GM23248 (cell line): ENCODE results near the gene NFX1. TPM values are rescaled to one million over a fixed set of nuclear protein-coding genes. Genes with fewer than 3 reads are reported as not detected.
"Not testable (repeated sequence)": the region's sequence is repeated elsewhere in the genome, so short reads cannot be mapped to it uniquely, and the experiment has no call there.

Source experiments
- DNase-seq: peaks from one replicate; pipeline ENCODE4 v3.0.0-alpha.2; 2015
- H2AFZ ChIP-seq: fragments of 200-600 bp; sonication (generic); 2 replicates; pipeline ENCODE4 v1.6.1; 2016; ENCODE audit warnings: antibody characterized with exemption
- H3F3A ChIP-seq: fragments of 200-600 bp; sonication (generic); 2 replicates; pipeline ENCODE4 v1.6.1; 2016; ENCODE audit warnings: mild to moderate bottlenecking, antibody characterized with exemption, mixed run types; ENCODE audit not compliant: insufficient read depth
- H3K27ac ChIP-seq: fragments of 200-600 bp; sonication (generic); 2 replicates; pipeline ENCODE4 v1.5.1; 2016; ENCODE audit warnings: mild to moderate bottlenecking
- H3K27me3 ChIP-seq: fragments of 200-600 bp; sonication (generic); replicated peaks from 2 replicates; pipeline ENCODE4 v1.6.1; 2016; ENCODE audit warnings: mild to moderate bottlenecking; ENCODE audit not compliant: insufficient read depth
- H3K36me3 ChIP-seq: fragments of 200-600 bp; sonication (generic); 2 replicates; pipeline ENCODE4 v1.6.1; 2016; ENCODE audit warnings: low read depth, mild to moderate bottlenecking
- H3K4me1 ChIP-seq: fragments of 200-600 bp; sonication (generic); 2 replicates; pipeline ENCODE4 v1.6.1; 2016; ENCODE audit warnings: mild to moderate bottlenecking; ENCODE audit not compliant: insufficient read depth
- H3K4me2 ChIP-seq: fragments of 200-600 bp; sonication (generic); one replicate; pipeline ENCODE4 v1.6.1; 2016; ENCODE audit warnings: mild to moderate bottlenecking; ENCODE audit not compliant: unreplicated experiment
- H3K4me3 ChIP-seq: fragments of 200-600 bp; sonication (generic); 2 replicates; pipeline ENCODE4 v1.5.1; 2016; ENCODE audit warnings: mild to moderate bottlenecking
- H3K79me2 ChIP-seq: fragments of 200-600 bp; sonication (generic); 2 replicates; pipeline ENCODE4 v1.6.1; 2016; ENCODE audit warnings: mild to moderate bottlenecking; ENCODE audit not compliant: insufficient read depth
- H3K9ac ChIP-seq: fragments of 200-600 bp; sonication (generic); 2 replicates; pipeline ENCODE4 v1.6.1; 2016; ENCODE audit warnings: mild to moderate bottlenecking
- H3K9me2 ChIP-seq: fragments of 200-600 bp; sonication (generic); 2 replicates; pipeline ENCODE4 v1.6.1; 2016; ENCODE audit warnings: mixed run types, mild to moderate bottlenecking, moderate library complexity; ENCODE audit not compliant: insufficient read depth
- H3K9me3 ChIP-seq: fragments of 200-600 bp; sonication (generic); one replicate; pipeline ENCODE4 v1.6.1; 2017; ENCODE audit warnings: low read depth
- H4K20me1 ChIP-seq: fragments of 200-600 bp; sonication (generic); 2 replicates; pipeline ENCODE4 v1.6.0; 2016; ENCODE audit not compliant: insufficient read depth
- EZH2 ChIP-seq: fragments of 200-600 bp; sonication (generic); IDR thresholded peaks from 2 replicates; pipeline ENCODE4 v1.6.1; 2018; ENCODE audit warnings: antibody characterized with exemption, mild to moderate bottlenecking; ENCODE audit not compliant: insufficient read depth, poor library complexity, severe bottlenecking
- EZH2phosphoT487 ChIP-seq: fragments of 200-600 bp; sonication (generic); IDR thresholded peaks from 2 replicates; pipeline ENCODE4 v1.6.1; 2018; ENCODE audit warnings: antibody characterized with exemption, moderate library complexity, mild to moderate bottlenecking, low read depth; ENCODE audit not compliant: insufficient read depth
- WGBS, 2 experiments: methylation state at CpG; one replicate each; pipeline ENCODE4 v1.1.6; 2015 to 2017; ENCODE audit warnings: low lambda C conversion rate in 2 of 2, low coverage in 1 of 2; ENCODE audit errors: missing lambda C conversion rate in 2 of 2; 5-methylcytosine and 5-hydroxymethylcytosine counted together
- in situ Hi-C: fragments of 300-500 bp; cut with MboI; formaldehyde crosslinking; loops from 2 replicates; pipeline ENCODE4 v1.15.0; 2020
- polyA plus RNA-seq: library from polyadenylated mRNA; unstranded; fragments of >200 nt; fragmentation: Nextera tagmentation; extraction: Ambion mirVana; gene quantifications from 2 replicates; pipeline ENCODE4 v1.2.1, GENCODE V29; 2016
- total RNA-seq: library from RNA; depleted of rRNA; stranded (reverse); fragments of >200 nt; shearing (Covaris generic); gene quantifications from 2 replicates; pipeline ENCODE4 v1.2.3, GENCODE V29; 2014

NFX1 gene
- total and polyA plus RNA-seq, 2 experiments from 2014 or later, result 23.8 to 28.1 TPM

DNA sequence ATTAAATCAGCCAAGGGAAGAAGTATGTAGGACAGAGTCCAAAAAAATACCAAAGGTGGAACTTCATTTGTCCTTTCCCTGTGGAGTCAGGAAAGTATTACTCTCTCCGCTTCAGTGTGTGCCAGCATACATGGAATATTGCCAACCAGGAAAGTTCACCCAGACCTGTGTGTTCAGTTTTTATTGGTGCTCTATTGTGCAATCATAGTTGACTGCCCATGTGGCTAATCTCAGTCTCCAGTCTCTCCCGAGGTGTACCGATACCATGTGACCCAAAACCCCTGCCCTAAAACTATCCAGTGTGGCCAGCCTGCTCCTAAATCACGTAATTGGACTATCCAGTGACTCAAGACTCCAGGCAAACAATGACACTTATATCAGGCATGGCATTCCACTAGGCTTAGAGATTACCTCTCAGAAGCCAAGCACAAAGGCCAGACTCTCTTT is 38.8 kb downstream of the NFX1 start:
- TF ChIP-seq EZH2phosphoT487 (no peak), EZH2 (no peak)
- no peaks in the 10 kb centered on the region for H3K9me3 ChIP-seq
- no peak overlapping the region for H3K4me3 ChIP-seq
- peaks cover 44% of the 10 kb centered on the region for H3K4me1 ChIP-seq
- H3K36me3 ChIP-seq, result peaks cover 25% of the 10 kb centered on the region
- H3K4me2 ChIP-seq, result peak overlapping the region; percentile 63
- no peaks in the 10 kb centered on the region for H3K9me2 ChIP-seq
- in situ Hi-C loops, result no loop called here
- peak overlapping the region; percentile 42; the same call in 1 of the 2 replicates for H3K9ac ChIP-seq
- no peaks in the 10 kb centered on the region for H3K27me3 ChIP-seq
- H3K79me2 ChIP-seq, result 0 out of 2 replicates have a peak, but pooled peaks cover 5% of the 10 kb centered on the region
- H3K27ac ChIP-seq, result peak overlapping the region; percentile 84
- H4K20me1 ChIP-seq, result no peaks in the 10 kb centered on the region
- H2AFZ ChIP-seq, result no peak overlapping the region
- peak; percentile 95 for DNase-seq
- WGBS, 2 experiments, result 6 to 8% methylated on average over 4 of the region's 4 CpGs
- H3F3A ChIP-seq, result peaks cover 50% of the 10 kb centered on the region

DNA sequence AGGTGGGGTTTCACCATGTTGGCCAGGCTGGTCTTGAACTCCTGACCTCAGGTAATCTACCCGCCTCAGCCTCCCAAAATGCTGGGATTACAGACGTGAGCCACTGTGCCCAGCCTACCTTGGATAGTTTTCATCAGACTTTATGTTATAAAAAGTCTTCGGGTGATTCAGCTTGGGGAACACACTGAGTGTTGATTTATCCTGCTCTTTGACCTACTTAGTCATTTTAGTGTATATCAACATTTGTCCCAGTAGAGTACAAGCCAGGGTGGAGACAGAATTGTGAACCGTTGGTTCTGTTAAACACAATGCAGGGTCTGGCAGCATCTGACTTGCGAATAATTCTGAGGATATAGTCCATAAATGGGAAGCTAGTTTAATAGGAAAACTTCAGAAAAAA is 39.7 kb downstream of the NFX1 start:
- Histone ChIP-seq H3K4me1 (peaks cover 44% of the 10 kb centered on the region), H3K9me2 (no peaks in the 10 kb centered on the region), H2AFZ (no peak overlapping the region), H3K27me3 (no peaks in the 10 kb centered on the region), H3K4me2 (peak overlapping the region; percentile 63), H3K4me3 (no peak overlapping the region), H3K27ac (peak overlapping the region; percentile 84), H3K36me3 (peaks cover 28% of the 10 kb centered on the region), H3F3A (peaks cover 50% of the 10 kb centered on the region), H3K9me3 (no peaks in the 10 kb centered on the region), H3K9ac (peak overlapping the region; percentile 21; the same call in 1 of the 2 replicates), H4K20me1 (no peaks in the 10 kb centered on the region), H3K79me2 (0 out of 2 replicates have a peak, but pooled peaks cover 5% of the 10 kb centered on the region)
- DNase-seq, result peak; percentile 80
- 36 to 37% methylated on average over 5 of the region's 5 CpGs for WGBS, 2 experiments
- TF ChIP-seq EZH2, result no peak
- no peak for TF ChIP-seq EZH2phosphoT487
- in situ Hi-C loops, result no loop called here

- peak overlapping the region; percentile 17 for H3K27ac ChIP-seq
- no peaks in the 10 kb centered on the region for H3K9me2 ChIP-seq
- H3K4me1 ChIP-seq, result peaks cover 44% of the 10 kb centered on the region
- H3K4me2 ChIP-seq, result no peak overlapping the region
- no peak overlapping the region for H2AFZ ChIP-seq
- no peaks in the 10 kb centered on the region for H3K27me3 ChIP-seq
- peaks cover 30% of the 10 kb centered on the region for H3K36me3 ChIP-seq
- H3K9me3 ChIP-seq, result no peaks in the 10 kb centered on the region
- H3F3A ChIP-seq, result peaks cover 50% of the 10 kb centered on the region
- H3K4me3 ChIP-seq, result no peak overlapping the region
- 0 out of 2 replicates have a peak, but pooled peaks cover 10% of the 10 kb centered on the region for H3K79me2 ChIP-seq
- no peaks in the 10 kb centered on the region for H4K20me1 ChIP-seq
- in situ Hi-C loops, result no loop called here
- WGBS, 2 experiments, result 34 to 40% methylated on average over 3 of the region's 3 CpGs
- DNase-seq, result peak; percentile 19
- H3K9ac ChIP-seq, result no peak overlapping the region
- no peak for TF ChIP-seq EZH2
- no peak for TF ChIP-seq EZH2phosphoT487
These were observed 41.1 kb downstream of the NFX1 start for GRCh38 chr9:33331377-33331891.

GRCh38 chr9:33332011-33332410 is 41.7 kb downstream of the NFX1 start:
- Histone ChIP-seq H3K27ac (peak overlapping the region; percentile 17), H3K27me3 (no peaks in the 10 kb centered on the region), H3K36me3 (peaks cover 27% of the 10 kb centered on the region), H3K4me3 (no peak overlapping the region), H3K4me1 (peaks cover 44% of the 10 kb centered on the region), H3F3A (peaks cover 46% of the 10 kb centered on the region), H2AFZ (no peak overlapping the region), H3K79me2 (0 out of 2 replicates have a peak, but pooled peaks cover 10% of the 10 kb centered on the region), H3K9me2 (no peaks in the 10 kb centered on the region), H3K9me3 (no peaks in the 10 kb centered on the region), H3K4me2 (no peak overlapping the region), H3K9ac (no peak overlapping the region), H4K20me1 (no peaks in the 10 kb centered on the region)
- in situ Hi-C loops, result no loop called here
- DNase-seq, result no peak
- WGBS, 2 experiments, result 47 to 51% methylated on average over 2 of the region's 2 CpGs
- TF ChIP-seq EZH2 (no peak), EZH2phosphoT487 (no peak)

DNA sequence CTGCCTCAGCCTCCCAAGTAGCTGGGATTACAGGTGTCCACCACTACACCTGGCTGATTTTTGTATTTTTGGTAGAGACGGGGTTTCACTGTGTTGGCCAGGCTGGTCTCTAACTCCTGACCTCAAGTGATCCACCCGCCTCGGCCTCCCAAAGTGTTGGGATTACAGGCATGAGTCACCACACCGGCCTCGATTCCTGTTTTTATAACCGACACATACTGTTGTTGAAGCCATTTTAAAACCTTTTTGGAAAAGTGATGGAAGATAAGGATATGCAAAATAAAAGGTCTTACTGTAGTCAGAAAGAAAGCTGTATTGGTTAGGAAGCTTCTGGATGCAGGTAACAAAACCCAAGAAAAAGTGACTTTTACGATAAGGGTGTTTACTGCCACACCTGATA is 42.6 kb downstream of the NFX1 start:
- H3K9me3 ChIP-seq, H3K9me2 ChIP-seq, H3K9ac ChIP-seq, H3K27me3 ChIP-seq, H3K4me2 ChIP-seq, H3K27ac ChIP-seq, H4K20me1 ChIP-seq, DNase-seq, in situ Hi-C loops, H3K4me3 ChIP-seq, H2AFZ ChIP-seq: not testable (repeated sequence)
- WGBS, 2 experiments, result 90 to 95% methylated on average over 7 of the region's 7 CpGs
- H3K36me3 ChIP-seq, result peaks cover 34% of the 10 kb centered on the region
- peaks cover 42% of the 10 kb centered on the region for H3K4me1 ChIP-seq
- H3K79me2 ChIP-seq, result 0 out of 2 replicates have a peak, but pooled peaks cover 10% of the 10 kb centered on the region
- peaks cover 36% of the 10 kb centered on the region for H3F3A ChIP-seq
